ENCODE data around the gene S1PR5. TPM values are rescaled to one million over a fixed set of nuclear protein-coding genes. Genes with fewer than 3 reads are reported as not detected.
"Not testable (repeated sequence)": the region's sequence is repeated elsewhere in the genome, so short reads cannot be mapped to it uniquely, and the experiment has no call there.

S1PR5 gene
- polyA plus RNA-seq, 1 donor (not counting 4 experiments of a cell fraction or from before 2014, with no cell fraction given): 10.5 TPM

DNA sequence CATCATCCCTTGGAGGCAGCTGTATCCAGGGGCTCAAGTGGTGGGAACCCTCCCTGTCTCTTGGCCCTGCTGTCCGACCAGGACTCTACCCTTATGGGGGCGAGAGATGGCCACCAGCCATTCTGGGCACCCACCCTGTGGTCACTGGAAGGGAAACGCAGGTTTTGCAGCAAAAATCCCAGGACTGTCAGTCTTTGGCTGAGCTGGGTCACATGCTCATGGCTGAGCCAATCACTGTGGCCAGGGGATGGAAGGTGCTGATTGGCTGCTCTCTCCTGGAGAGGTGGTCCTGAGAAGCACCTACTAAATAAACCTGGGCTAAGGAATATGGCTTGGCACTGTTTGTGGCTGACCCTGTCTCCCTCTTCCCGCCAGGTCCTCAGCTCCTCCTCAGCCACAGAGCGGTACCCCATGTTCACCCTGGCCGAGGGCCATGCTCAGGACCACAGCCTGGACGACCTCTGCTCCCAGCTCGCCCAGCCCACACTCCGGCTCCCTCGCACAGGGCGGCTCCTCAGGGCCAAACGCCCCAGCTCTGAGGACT lies 35.3 kb upstream of the S1PR5 start:
- Histone ChIP-seq H4K20me1 (ENCODE audit: control insufficient read depth, extremely low read depth, insufficient read depth, low read length) (peaks cover 13% of the 10 kb centered on the region), H2AFZ (ENCODE audit: control insufficient read depth, low read length) (no peak overlapping the region), H3K4me3 (ENCODE audit: control insufficient read depth in 2 of 3, extremely low read depth in 1 of 3, insufficient read depth in 2 of 3, low read depth in 1 of 3, low read length in 3 of 3) (no peak overlapping the region), H3K36me3 (ENCODE audit: control insufficient read depth in 2 of 2, extremely low read depth in 1 of 2, insufficient read depth in 2 of 2, low read length in 2 of 2) (peaks cover 27 to 42% of the 10 kb centered on the region in 2 experiments), H3K79me2 (ENCODE audit: control insufficient read depth, insufficient read depth, low read length) (peaks cover 2% of the 10 kb centered on the region), H3K27ac (ENCODE audit: control insufficient read depth, insufficient read depth, low read length) (no peak overlapping the region), H3K4me2 (ENCODE audit: control insufficient read depth, extremely low read depth, insufficient read depth, low read depth, low read length) (no peak overlapping the region), H3K9me3 (ENCODE audit: control insufficient read depth, low read depth, low read length) (no peaks in the 10 kb centered on the region), H3K4me1 (ENCODE audit: control insufficient read depth, extremely low read depth, insufficient read depth, low read length) (peaks cover 34% of the 10 kb centered on the region), H3K9me1 (ENCODE audit: control insufficient read depth, extremely low read depth, insufficient read depth, low read length) (no peaks in the 10 kb centered on the region), H3K9ac (ENCODE audit: control insufficient read depth, extremely low read depth, insufficient read depth, low read length) (no peak overlapping the region), H3K27me3 (ENCODE audit: control insufficient read depth, extremely low read depth, insufficient read depth, low read length) (no peaks in the 10 kb centered on the region)
- dilution Hi-C loops (cut with MboI; ENCODE audit: extremely low pct_ligation_motif_present, low sequenced_read_pairs): no loop called here
- TF ChIP-seq, protein P1, sequence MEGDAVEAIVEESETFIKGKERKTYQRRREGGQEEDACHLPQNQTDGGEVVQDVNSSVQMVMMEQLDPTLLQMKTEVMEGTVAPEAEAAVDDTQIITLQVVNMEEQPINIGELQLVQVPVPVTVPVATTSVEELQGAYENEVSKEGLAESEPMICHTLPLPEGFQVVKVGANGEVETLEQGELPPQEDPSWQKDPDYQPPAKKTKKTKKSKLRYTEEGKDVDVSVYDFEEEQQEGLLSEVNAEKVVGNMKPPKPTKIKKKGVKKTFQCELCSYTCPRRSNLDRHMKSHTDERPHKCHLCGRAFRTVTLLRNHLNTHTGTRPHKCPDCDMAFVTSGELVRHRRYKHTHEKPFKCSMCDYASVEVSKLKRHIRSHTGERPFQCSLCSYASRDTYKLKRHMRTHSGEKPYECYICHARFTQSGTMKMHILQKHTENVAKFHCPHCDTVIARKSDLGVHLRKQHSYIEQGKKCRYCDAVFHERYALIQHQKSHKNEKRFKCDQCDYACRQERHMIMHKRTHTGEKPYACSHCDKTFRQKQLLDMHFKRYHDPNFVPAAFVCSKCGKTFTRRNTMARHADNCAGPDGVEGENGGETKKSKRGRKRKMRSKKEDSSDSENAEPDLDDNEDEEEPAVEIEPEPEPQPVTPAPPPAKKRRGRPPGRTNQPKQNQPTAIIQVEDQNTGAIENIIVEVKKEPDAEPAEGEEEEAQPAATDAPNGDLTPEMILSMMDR (optimal IDR thresholded peaks at IDR 0.05 in 1 of 3, IDR thresholded peaks at IDR 0.05 in 1 of 3, conservative IDR thresholded peaks at IDR 0.05 in 1 of 3; ENCODE audit: extremely low read depth in 1 of 3, insufficient read depth in 2 of 3, low read length in 3 of 3): no peak
- TF ChIP-seq EZH2 (IDR thresholded peaks at IDR 0.05; ENCODE audit: low read length): no peak
- FAIRE-seq: no peak
- no peak for DNase-seq (ENCODE audit: low read depth, low spot score)

DNA sequence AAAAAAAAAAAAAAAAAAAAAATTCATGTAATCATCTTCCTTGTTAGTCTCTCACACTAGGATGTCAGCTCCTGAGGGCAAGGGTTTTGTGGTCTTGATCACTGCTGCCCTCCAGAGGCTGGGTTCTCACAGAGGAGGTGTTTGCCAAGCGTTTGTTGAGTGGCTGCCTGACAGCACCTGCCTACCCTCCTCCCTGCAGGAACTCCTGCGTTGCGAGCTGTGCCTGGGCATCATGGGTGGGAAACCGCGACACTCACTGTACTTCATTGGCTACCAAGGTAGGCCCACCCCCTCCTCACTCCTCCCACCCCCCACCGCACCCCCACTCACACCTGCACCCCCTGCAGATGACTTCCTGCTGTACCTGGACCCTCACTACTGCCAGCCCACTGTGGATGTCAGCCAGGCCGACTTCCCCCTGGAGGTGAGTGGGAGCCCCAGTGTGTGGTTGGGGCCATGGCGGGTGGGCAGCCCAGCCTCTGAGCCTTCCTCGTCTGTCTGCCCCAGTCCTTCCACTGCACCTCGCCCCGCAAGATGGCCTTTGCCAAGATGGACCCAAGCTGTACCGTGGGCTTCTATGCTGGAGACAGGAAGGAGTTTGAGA lies 34.6 kb upstream of the S1PR5 start:
- no peaks in the 10 kb centered on the region for H3K27me3 ChIP-seq (ENCODE audit: control insufficient read depth, extremely low read depth, insufficient read depth, low read length)
- peak; percentile 75 for FAIRE-seq
- no peaks in the 10 kb centered on the region for H3K9me1 ChIP-seq (ENCODE audit: control insufficient read depth, extremely low read depth, insufficient read depth, low read length)
- H3K79me2 ChIP-seq (ENCODE audit: control insufficient read depth, insufficient read depth, low read length): peaks cover 2% of the 10 kb centered on the region
- TF ChIP-seq, protein P1 (optimal IDR thresholded peaks at IDR 0.05 in 1 of 3, IDR thresholded peaks at IDR 0.05 in 1 of 3, conservative IDR thresholded peaks at IDR 0.05 in 1 of 3; ENCODE audit: extremely low read depth in 1 of 3, insufficient read depth in 2 of 3, low read length in 3 of 3): peak; percentile 48 to 76 (median 55)
- no peak for TF ChIP-seq EZH2 (IDR thresholded peaks at IDR 0.05; ENCODE audit: low read length)
- H3K4me2 ChIP-seq (ENCODE audit: control insufficient read depth, extremely low read depth, insufficient read depth, low read depth, low read length): no peak overlapping the region
- H3K4me3 ChIP-seq (ENCODE audit: control insufficient read depth in 2 of 3, extremely low read depth in 1 of 3, insufficient read depth in 2 of 3, low read depth in 1 of 3, low read length in 3 of 3): no peak overlapping the region
- H3K27ac ChIP-seq (ENCODE audit: control insufficient read depth, insufficient read depth, low read length): no peak overlapping the region
- no peaks in the 10 kb centered on the region for H3K9me3 ChIP-seq (ENCODE audit: control insufficient read depth, low read depth, low read length)
- H4K20me1 ChIP-seq (ENCODE audit: control insufficient read depth, extremely low read depth, insufficient read depth, low read length): peaks cover 13% of the 10 kb centered on the region
- H3K36me3 ChIP-seq (ENCODE audit: control insufficient read depth in 2 of 2, extremely low read depth in 1 of 2, insufficient read depth in 2 of 2, low read length in 2 of 2): peaks cover 30 to 44% of the 10 kb centered on the region in 2 experiments
- no peak overlapping the region for H2AFZ ChIP-seq (ENCODE audit: control insufficient read depth, low read length)
- H3K4me1 ChIP-seq (ENCODE audit: control insufficient read depth, extremely low read depth, insufficient read depth, low read length): peaks cover 33% of the 10 kb centered on the region
- no peak overlapping the region for H3K9ac ChIP-seq (ENCODE audit: control insufficient read depth, extremely low read depth, insufficient read depth, low read length)
- dilution Hi-C loops (cut with MboI; ENCODE audit: extremely low pct_ligation_motif_present, low sequenced_read_pairs): no loop called here
- no peak for DNase-seq (ENCODE audit: low read depth, low spot score)

DNA sequence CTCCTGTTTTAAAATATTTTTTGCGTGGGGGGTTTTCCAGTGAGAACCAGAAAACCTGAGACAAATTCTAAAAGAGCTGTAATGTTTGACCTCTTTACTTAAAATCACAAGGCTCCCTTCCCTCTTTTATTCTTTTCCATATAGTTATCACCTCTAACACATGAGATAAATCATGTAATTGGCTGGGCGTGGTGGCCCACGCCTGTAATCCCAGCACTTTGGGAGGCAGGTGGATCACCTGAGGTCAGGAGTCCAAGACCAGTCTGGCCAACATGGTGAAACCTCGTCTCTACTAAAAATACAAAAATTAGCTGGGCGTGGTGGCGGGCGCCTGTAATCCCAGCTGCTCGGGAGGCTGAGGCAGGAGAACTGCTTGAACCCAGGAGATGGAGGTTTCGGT lies 33.8 kb upstream of the S1PR5 start:
- FAIRE-seq: not testable (repeated sequence)

More for the DNA sequence above, 33.8 kb upstream of the S1PR5 start:
- H3K79me2 ChIP-seq (ENCODE audit: control insufficient read depth, insufficient read depth, low read length); H3K9me1 ChIP-seq (ENCODE audit: control insufficient read depth, extremely low read depth, insufficient read depth, low read length); H3K9me3 ChIP-seq (ENCODE audit: control insufficient read depth, low read depth, low read length); H3K9ac ChIP-seq (ENCODE audit: control insufficient read depth, extremely low read depth, insufficient read depth, low read length); dilution Hi-C loops (cut with MboI; ENCODE audit: extremely low pct_ligation_motif_present, low sequenced_read_pairs); H3K4me3 ChIP-seq (ENCODE audit: control insufficient read depth in 2 of 3, extremely low read depth in 1 of 3, insufficient read depth in 2 of 3, low read depth in 1 of 3, low read length in 3 of 3); DNase-seq (ENCODE audit: low read depth, low spot score); H3K27me3 ChIP-seq (ENCODE audit: control insufficient read depth, extremely low read depth, insufficient read depth, low read length); H3K4me2 ChIP-seq (ENCODE audit: control insufficient read depth, extremely low read depth, insufficient read depth, low read depth, low read length); H2AFZ ChIP-seq (ENCODE audit: control insufficient read depth, low read length); H3K27ac ChIP-seq (ENCODE audit: control insufficient read depth, insufficient read depth, low read length): not testable (repeated sequence)
- Histone ChIP-seq H3K4me1 (ENCODE audit: control insufficient read depth, extremely low read depth, insufficient read depth, low read length) (peaks cover 29% of the 10 kb centered on the region), H3K36me3 (ENCODE audit: control insufficient read depth in 2 of 2, extremely low read depth in 1 of 2, insufficient read depth in 2 of 2, low read length in 2 of 2) (peaks cover 31 to 47% of the 10 kb centered on the region in 2 experiments), H4K20me1 (ENCODE audit: control insufficient read depth, extremely low read depth, insufficient read depth, low read length) (peaks cover 13% of the 10 kb centered on the region)
